ENCODE measurements around the gene MRFAP1.

DNA sequence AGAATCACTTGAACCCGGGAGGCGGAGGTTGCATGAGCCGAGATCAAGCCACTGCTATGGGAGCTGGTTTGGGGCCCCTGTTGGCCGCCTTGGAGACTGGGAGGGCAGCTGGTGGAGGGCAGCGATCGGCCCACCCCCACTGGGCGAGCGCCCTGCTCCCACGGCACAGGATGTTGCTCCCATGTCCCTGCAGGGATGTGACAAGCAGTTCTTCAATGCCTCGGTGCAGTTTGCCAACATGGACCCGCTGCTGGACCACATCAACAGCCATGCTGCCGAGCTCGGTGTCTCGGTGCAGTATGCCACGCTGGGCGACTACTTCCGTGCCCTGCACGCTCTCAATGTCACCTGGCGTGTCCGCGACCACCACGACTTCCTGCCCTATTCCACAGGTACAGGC is 46.1 kb upstream of the MRFAP1 start:
- TF ChIP-seq, protein P1, sequence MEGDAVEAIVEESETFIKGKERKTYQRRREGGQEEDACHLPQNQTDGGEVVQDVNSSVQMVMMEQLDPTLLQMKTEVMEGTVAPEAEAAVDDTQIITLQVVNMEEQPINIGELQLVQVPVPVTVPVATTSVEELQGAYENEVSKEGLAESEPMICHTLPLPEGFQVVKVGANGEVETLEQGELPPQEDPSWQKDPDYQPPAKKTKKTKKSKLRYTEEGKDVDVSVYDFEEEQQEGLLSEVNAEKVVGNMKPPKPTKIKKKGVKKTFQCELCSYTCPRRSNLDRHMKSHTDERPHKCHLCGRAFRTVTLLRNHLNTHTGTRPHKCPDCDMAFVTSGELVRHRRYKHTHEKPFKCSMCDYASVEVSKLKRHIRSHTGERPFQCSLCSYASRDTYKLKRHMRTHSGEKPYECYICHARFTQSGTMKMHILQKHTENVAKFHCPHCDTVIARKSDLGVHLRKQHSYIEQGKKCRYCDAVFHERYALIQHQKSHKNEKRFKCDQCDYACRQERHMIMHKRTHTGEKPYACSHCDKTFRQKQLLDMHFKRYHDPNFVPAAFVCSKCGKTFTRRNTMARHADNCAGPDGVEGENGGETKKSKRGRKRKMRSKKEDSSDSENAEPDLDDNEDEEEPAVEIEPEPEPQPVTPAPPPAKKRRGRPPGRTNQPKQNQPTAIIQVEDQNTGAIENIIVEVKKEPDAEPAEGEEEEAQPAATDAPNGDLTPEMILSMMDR (IDR thresholded peaks at IDR 0.05): no peak
- no peak for TF ChIP-seq POLR2A (IDR thresholded peaks at IDR 0.05; ENCODE audit: low read depth)
- no peak for TF ChIP-seq EP300 (IDR thresholded peaks at IDR 0.05)
